GM12878 (cell line): ENCODE data around the gene OSBPL10. TPM values are rescaled to one million over a fixed set of nuclear protein-coding genes. Genes with fewer than 3 reads are reported as not detected.

ENCODE experiments used
- ATAC-seq: fragments of 200-7000 bp; cut with Tn5 transposase; 3 replicates; pipeline ENCODE4 v1.9.1; 2020; ENCODE audit warnings: mild to moderate bottlenecking, moderate library complexity
- BruUV-seq: library from RNA; stranded (reverse); fragments of 400-500 nt; replicated peaks from 2 replicates; lab custom pipeline; 2021; lab: Mats Ljungman, UMichigan
- CTCF ChIA-PET: fragments of 300-600 bp; sonication (Branson Sonifier 250); formaldehyde crosslinking; extraction: SDS; loops from one replicate; lab custom pipeline; 2021; ENCODE audit warnings: inconsistent platforms; lab: Yijun Ruan, JAX
- POLR2A ChIA-PET: fragments of 350-600 bp; formaldehyde crosslinking; extraction: SDS; loops from one replicate; lab custom pipeline; 2021; ENCODE audit warnings: inconsistent platforms; lab: Charles Lee
- RAD21 ChIA-PET: fragments of 300-600 bp; sonication (Branson Sonifier 250); formaldehyde crosslinking; loops from one replicate; lab custom pipeline; 2023; ENCODE audit warnings: antibody characterized with exemption; ENCODE audit not compliant: unreplicated experiment; lab: Charles Lee
- SMC1A ChIA-PET: fragments of 300-600 bp; sonication (Branson Sonifier 250); formaldehyde crosslinking; loops from one replicate; lab custom pipeline; 2023; ENCODE audit not compliant: unreplicated experiment, uncharacterized antibody; lab: Charles Lee
- DNase-seq: peaks from one replicate; pipeline ENCODE4 v3.0.0-alpha.2; 2011; ENCODE audit warnings: low read depth, low spot score
- FAIRE-seq: peaks from 3 replicates; lab custom pipeline; 2011; peaks lifted over from hg19 to GRCh38; lab: Jason Lieb, UNC
- H2AFZ ChIP-seq: 2 replicates; pipeline ENCODE4 v1.6.0; 2011; ENCODE audit warnings: low read depth, low read length, control low read depth; ENCODE audit not compliant: control insufficient read depth
- H3K27ac ChIP-seq: 2 replicates; pipeline ENCODE4 v1.5.1; 2011; ENCODE audit warnings: control low read depth; ENCODE audit not compliant: control insufficient read depth, insufficient read depth
- H3K27me3 ChIP-seq, 2 experiments: replicated peaks in 1 of 2; 2 replicates each; pipeline versions ENCODE4 v1.6.0 to v1.6.1; 2011; ENCODE audit warnings: low read length in 1 of 2; ENCODE audit not compliant: control insufficient read depth in 2 of 2, insufficient read depth in 2 of 2
- H3K36me3 ChIP-seq, 2 experiments: 2 replicates each; pipeline ENCODE4 v1.5.1; 2011; ENCODE audit warnings: low read length in 1 of 2; ENCODE audit not compliant: control insufficient read depth in 2 of 2, insufficient read depth in 2 of 2
- H3K4me1 ChIP-seq: 2 replicates; pipeline ENCODE4 v1.6.1; 2011; ENCODE audit warnings: mild to moderate bottlenecking, low read length, moderate library complexity, mixed read lengths; ENCODE audit not compliant: control insufficient read depth, insufficient read depth
- H3K4me2 ChIP-seq: 2 replicates; pipeline ENCODE4 v1.6.0; 2011; ENCODE audit warnings: control low read depth; ENCODE audit not compliant: control insufficient read depth, insufficient read depth
- H3K4me3 ChIP-seq: fragments of 200-600 bp; sonication (generic); 2 replicates; pipeline ENCODE4 v1.5.1; 2016
- H3K79me2 ChIP-seq: 2 replicates; pipeline ENCODE4 v1.6.0; 2011; ENCODE audit warnings: low read length; ENCODE audit not compliant: control insufficient read depth, insufficient read depth
- H3K9ac ChIP-seq: 2 replicates; pipeline ENCODE4 v1.8.0; 2011; ENCODE audit warnings: low read length, control low read depth, mixed read lengths; ENCODE audit not compliant: control insufficient read depth, insufficient read depth
- H3K9me3 ChIP-seq: replicated peaks from 3 replicates; pipeline ENCODE4 v1.5.1; 2011; ENCODE audit warnings: mild to moderate bottlenecking, low read length; ENCODE audit not compliant: control insufficient read depth, insufficient read depth
- H4K20me1 ChIP-seq: 2 replicates; pipeline ENCODE4 v1.6.0; 2011; ENCODE audit not compliant: control insufficient read depth, insufficient read depth
- EED ChIP-seq: sonication (generic); IDR thresholded peaks from 2 replicates; pipeline ENCODE4 v1.6.1; 2016; ENCODE audit warnings: antibody characterized with exemption, low read depth
- EGR1 ChIP-seq, 2 experiments: IDR thresholded peaks; 1 replicate in 1 of 2; 2 replicates in 1 of 2; pipeline ENCODE4 v1.6.1; 2011 to 2012; ENCODE audit warnings: low read depth in 2 of 2, low read length in 2 of 2, borderline replicate concordance in 1 of 2, mild to moderate bottlenecking in 1 of 2, moderate library complexity in 1 of 2
- ETV6 ChIP-seq, 2 experiments: fragments of 450-650 bp in 1 of 2; IDR thresholded peaks in 1 of 2; conservative IDR thresholded peaks in 1 of 2; 2 replicates each; pipeline ENCODE4 v1.6.1; 2014; ENCODE audit warnings: antibody characterized with exemption in 1 of 2, borderline replicate concordance in 1 of 2, low read depth in 1 of 2, mild to moderate bottlenecking in 1 of 2, moderate library complexity in 1 of 2
- KAT2A ChIP-seq: conservative IDR thresholded peaks from 2 replicates; pipeline ENCODE4 v1.6.1; 2011; ENCODE audit warnings: low read depth, low read length; ENCODE audit not compliant: control insufficient read depth
- KDM1A ChIP-seq: fragments of 200-600 bp; sonication (generic); IDR thresholded peaks from 2 replicates; pipeline ENCODE4 v1.6.1; 2016; ENCODE audit warnings: borderline replicate concordance
- RB1 ChIP-seq: fragments of 450-650 bp; formaldehyde crosslinking; IDR thresholded peaks from 2 replicates; pipeline ENCODE4 v1.6.1; 2017; ENCODE audit warnings: mild to moderate bottlenecking, borderline replicate concordance
- WGBS: methylation state at CpG from one replicate; pipeline ENCODE4 v1.1.6; 2016; ENCODE audit warnings: low lambda C conversion rate; ENCODE audit not compliant: insufficient replicate concordance, insufficient coverage; ENCODE audit errors: missing lambda C conversion rate; 5-methylcytosine and 5-hydroxymethylcytosine counted together
- in situ Hi-C: fragments of 300-500 bp; cut with MboI; formaldehyde crosslinking; loops from 9 replicates; pipeline ENCODE4 v1.14.3; 2018; ENCODE audit warnings: mixed read lengths
- intact Hi-C: fragments of 100-400 bp; cut with micrococcal nuclease; formaldehyde crosslinking; loops from one replicate; pipeline ENCODE4 v1.14.2; 2022; ENCODE audit not compliant: unreplicated experiment
- polyA plus RNA-seq, 11 experiments: library from polyadenylated mRNA; depleted of rRNA in 4 of 11; unstranded in 6 of 11; stranded (reverse) in 5 of 11; fragments of >200 nt; fragmentation: Nextera tagmentation in 4 of 11; fragmentation: Illumina TruSeq in 1 of 11; extraction: Ambion mirVana in 4 of 11; extraction: Trizol in 1 of 11; gene quantifications; 1 replicate in 1 of 11; 2 replicates in 10 of 11; pipeline versions ENCODE4 v1.2.1 to v1.2.3, GENCODE V29; 2011 to 2016; ENCODE audit warnings: inconsistent platforms in 2 of 11, missing spikeins in 2 of 11, low read depth in 1 of 11
- total RNA-seq, 4 experiments: library from RNA; depleted of rRNA in 3 of 4; stranded (reverse); fragments of >200 nt in 3 of 4; fragmentation: Illumina TruSeq in 1 of 4; extraction: Trizol in 1 of 4; gene quantifications; 2 replicates each; pipeline versions ENCODE4 v1.2.1 to v1.2.3, GENCODE V29; 2013 to 2021
- TF ChIP-seq, protein P1 (sequence below): fragments of 450-650 bp; IDR thresholded peaks from 2 replicates; pipeline ENCODE4 v1.6.1; 2017; ENCODE audit warnings: mild to moderate bottlenecking, low read depth, inconsistent platforms; ENCODE audit not compliant: poor library complexity, severe bottlenecking

The OSBPL10 gene
- total and polyA plus RNA-seq, 10 of the 15 experiments (the other 5 are each of a cell fraction or from before 2014, with no cell fraction given), result 0.03 to 0.25 (median 0.09) TPM; not detected in 5

- Histone ChIP-seq H3K27me3 (no peaks in the 10 kb centered on the region), H3K9ac (no peak overlapping the region), H3K4me3 (no peak overlapping the region), H3K79me2 (no peaks in the 10 kb centered on the region), H3K9me3 (no peaks in the 10 kb centered on the region), H3K4me1 (no peaks in the 10 kb centered on the region), H2AFZ (no peak overlapping the region), H3K36me3 (no peaks in the 10 kb centered on the region), H4K20me1 (no peaks in the 10 kb centered on the region), H3K4me2 (no peak overlapping the region), H3K27ac (no peak overlapping the region)
- POLR2A ChIA-PET, result interaction anchor here (0.5 kb wide), 1 partner anchor 27 kb away, joined by 5 read pairs; no protein-coding TSS in a partner anchor
- DNase-seq (no peak), ATAC-seq (no peak), FAIRE-seq (no peak)
- CTCF ChIA-PET, result no interaction called here
- BruUV-seq, result no TSS peak
- in situ Hi-C loops (no loop called here), intact Hi-C loops (no loop called here)
- TF ChIP-seq RB1 (no peak), KDM1A (no peak), ETV6 (conservative IDR thresholded peaks at IDR 0.05 in 1 of 2, IDR thresholded peaks at IDR 0.05 in 1 of 2; ENCODE audit: borderline replicate concordance in 1 of 2, low read depth in 1 of 2) (no peak), EED (no peak), EGR1 (IDR thresholded peaks at IDR 0.05; ENCODE audit: borderline replicate concordance in 1 of 2, low read depth in 2 of 2, low read length in 2 of 2) (no peak), KAT2A (no peak)
- SMC1A ChIA-PET, result interaction anchor here (1.2 kb wide), 1 partner anchor 10 kb away, joined by 4 read pairs; no protein-coding TSS in a partner anchor
- RAD21 ChIA-PET, result no interaction called here
- 51% methylated on average over 5 of the region's 5 CpGs for WGBS
These were observed 112.8 kb downstream of the OSBPL10 start for GRCh38 chr3:31868236-31868635.

DNA sequence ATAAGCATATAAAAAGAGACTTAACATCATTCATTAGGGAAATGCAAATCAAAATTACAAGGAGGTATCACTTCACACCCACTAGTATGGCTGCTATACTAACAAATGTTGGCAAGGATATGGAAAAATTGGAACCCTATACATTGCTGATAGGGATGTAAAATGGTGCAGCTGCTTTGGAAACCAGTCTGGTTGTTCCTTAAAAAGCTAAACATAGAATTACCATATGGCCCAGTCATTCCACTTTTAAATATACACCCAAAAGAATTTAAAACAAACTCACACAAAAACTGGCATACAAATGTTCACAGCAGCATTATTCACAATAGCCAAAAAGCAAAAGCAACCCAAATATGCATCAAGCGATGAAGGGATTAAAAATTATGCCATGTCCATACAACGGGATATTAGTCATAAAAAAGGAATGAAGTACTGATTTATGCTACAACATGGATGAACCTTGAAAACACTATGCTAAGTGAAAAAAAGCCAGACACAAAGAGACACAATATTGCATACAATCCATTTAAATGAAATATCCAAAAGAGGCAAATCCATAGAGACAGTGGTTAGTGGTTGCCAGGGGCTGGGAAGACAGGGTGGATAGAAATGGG, 118.3 kb downstream of the OSBPL10 start:
- ATAC-seq (no peak), DNase-seq (no peak)
- no peak overlapping the region for H3K27ac ChIP-seq
- in situ Hi-C loops, result no loop called here
- H3K4me2 ChIP-seq, result no peak overlapping the region
- H3K79me2 ChIP-seq, result no peaks in the 10 kb centered on the region
- no TSS peak for BruUV-seq
- 81% methylated on average over 2 of the region's 2 CpGs for WGBS
- no peaks in the 10 kb centered on the region for H3K27me3 ChIP-seq
- CTCF ChIA-PET, result interaction anchor here (0.6 kb wide), 1 partner anchor 1652 kb away, joined by 3 read pairs; no protein-coding TSS in a partner anchor
- POLR2A ChIA-PET, result no interaction called here
- H3K4me3 ChIP-seq, result no peak overlapping the region
- no peaks in the 10 kb centered on the region for H3K4me1 ChIP-seq
- H3K9me3 ChIP-seq, result no peaks in the 10 kb centered on the region
- no peak overlapping the region for H3K9ac ChIP-seq
- no peaks in the 10 kb centered on the region for H4K20me1 ChIP-seq
- RAD21 ChIA-PET, result no interaction called here
- no peak overlapping the region for H2AFZ ChIP-seq
- TF ChIP-seq, protein P1, sequence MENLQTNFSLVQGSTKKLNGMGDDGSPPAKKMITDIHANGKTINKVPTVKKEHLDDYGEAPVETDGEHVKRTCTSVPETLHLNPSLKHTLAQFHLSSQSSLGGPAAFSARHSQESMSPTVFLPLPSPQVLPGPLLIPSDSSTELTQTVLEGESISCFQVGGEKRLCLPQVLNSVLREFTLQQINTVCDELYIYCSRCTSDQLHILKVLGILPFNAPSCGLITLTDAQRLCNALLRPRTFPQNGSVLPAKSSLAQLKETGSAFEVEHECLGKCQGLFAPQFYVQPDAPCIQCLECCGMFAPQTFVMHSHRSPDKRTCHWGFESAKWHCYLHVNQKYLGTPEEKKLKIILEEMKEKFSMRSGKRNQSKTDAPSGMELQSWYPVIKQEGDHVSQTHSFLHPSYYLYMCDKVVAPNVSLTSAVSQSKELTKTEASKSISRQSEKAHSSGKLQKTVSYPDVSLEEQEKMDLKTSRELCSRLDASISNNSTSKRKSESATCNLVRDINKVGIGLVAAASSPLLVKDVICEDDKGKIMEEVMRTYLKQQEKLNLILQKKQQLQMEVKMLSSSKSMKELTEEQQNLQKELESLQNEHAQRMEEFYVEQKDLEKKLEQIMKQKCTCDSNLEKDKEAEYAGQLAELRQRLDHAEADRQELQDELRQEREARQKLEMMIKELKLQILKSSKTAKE, result no peak
- TF ChIP-seq, all 136 proteins: peak for 0
- no peaks in the 10 kb centered on the region for H3K36me3 ChIP-seq
- SMC1A ChIA-PET, result no interaction called here
- intact Hi-C loops, result no loop called here
- no peak for FAIRE-seq
